ENCODE measurements around the gene HEATR1.

GRCh38 chr1:236515443-236515958, 88.8 kb downstream of the HEATR1 start:
- no peak for TF ChIP-seq CTCF (IDR thresholded peaks at IDR 0.05)
- no peak for TF ChIP-seq POLR2A (IDR thresholded peaks at IDR 0.05)

Data from adrenal gland (tissue), 5 donors.